ENCODE data around the gene BTBD16. TPM values are rescaled to one million over a fixed set of nuclear protein-coding genes. Genes with fewer than 3 reads are reported as not detected.

The BTBD16 gene
- total and polyA plus RNA-seq, 2 experiments from 2014 or later, result 0.47 to 0.74 TPM

DNA sequence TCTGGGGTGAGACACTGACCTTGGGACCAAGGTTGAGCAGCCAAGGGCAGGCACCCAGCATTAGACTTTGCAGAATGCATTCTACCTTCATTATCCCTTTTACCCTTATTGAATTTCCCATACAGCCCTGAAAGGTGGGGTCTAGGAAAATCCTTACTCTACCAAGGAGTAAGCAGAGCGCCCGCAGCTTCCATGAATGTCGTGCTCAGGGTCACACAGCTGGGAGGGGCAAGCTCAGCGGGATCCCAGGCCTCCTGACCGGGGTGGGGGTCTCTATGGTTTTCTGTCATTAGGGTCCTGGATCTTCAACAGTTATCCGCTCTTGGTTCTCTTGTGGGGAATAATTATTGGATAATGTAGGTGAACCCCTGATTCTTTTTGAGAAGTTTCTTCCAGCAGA, 30.7 kb upstream of the BTBD16 start:
- Histone ChIP-seq H3K4me1 (ENCODE audit: insufficient read depth) (no peaks in the 10 kb centered on the region), H3K4me3 (no peak overlapping the region), H4K20me1 (ENCODE audit: insufficient read depth, poor library complexity, severe bottlenecking) (no peaks in the 10 kb centered on the region), H2AFZ (no peak overlapping the region), H3K9me3 (ENCODE audit: low read depth) (no peaks in the 10 kb centered on the region), H3K27me3 (no peaks in the 10 kb centered on the region), H3K27ac (no peak overlapping the region), H3K9me2 (replicated peaks; ENCODE audit: insufficient read depth) (no peaks in the 10 kb centered on the region), H3K4me2 (no peak overlapping the region), H3K79me2 (no peaks in the 10 kb centered on the region), H3K36me3 (replicated peaks; ENCODE audit: insufficient read depth, low read depth) (no peaks in the 10 kb centered on the region)
- TF ChIP-seq EZH2phosphoT487 (IDR thresholded peaks at IDR 0.05; ENCODE audit: low read depth, severe bottlenecking, unreplicated experiment) (no peak), EZH2 (IDR thresholded peaks at IDR 0.05; ENCODE audit: borderline replicate concordance) (no peak)
- TF ChIP-seq, protein P1, sequence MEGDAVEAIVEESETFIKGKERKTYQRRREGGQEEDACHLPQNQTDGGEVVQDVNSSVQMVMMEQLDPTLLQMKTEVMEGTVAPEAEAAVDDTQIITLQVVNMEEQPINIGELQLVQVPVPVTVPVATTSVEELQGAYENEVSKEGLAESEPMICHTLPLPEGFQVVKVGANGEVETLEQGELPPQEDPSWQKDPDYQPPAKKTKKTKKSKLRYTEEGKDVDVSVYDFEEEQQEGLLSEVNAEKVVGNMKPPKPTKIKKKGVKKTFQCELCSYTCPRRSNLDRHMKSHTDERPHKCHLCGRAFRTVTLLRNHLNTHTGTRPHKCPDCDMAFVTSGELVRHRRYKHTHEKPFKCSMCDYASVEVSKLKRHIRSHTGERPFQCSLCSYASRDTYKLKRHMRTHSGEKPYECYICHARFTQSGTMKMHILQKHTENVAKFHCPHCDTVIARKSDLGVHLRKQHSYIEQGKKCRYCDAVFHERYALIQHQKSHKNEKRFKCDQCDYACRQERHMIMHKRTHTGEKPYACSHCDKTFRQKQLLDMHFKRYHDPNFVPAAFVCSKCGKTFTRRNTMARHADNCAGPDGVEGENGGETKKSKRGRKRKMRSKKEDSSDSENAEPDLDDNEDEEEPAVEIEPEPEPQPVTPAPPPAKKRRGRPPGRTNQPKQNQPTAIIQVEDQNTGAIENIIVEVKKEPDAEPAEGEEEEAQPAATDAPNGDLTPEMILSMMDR (IDR thresholded peaks at IDR 0.05; ENCODE audit: poor library complexity), result no peak
- 97% methylated on average over 6 of the region's 6 CpGs for WGBS (ENCODE audit: low lambda C conversion rate, missing lambda C conversion rate)
- DNase-seq (ENCODE audit: low spot score), result no peak

DNA sequence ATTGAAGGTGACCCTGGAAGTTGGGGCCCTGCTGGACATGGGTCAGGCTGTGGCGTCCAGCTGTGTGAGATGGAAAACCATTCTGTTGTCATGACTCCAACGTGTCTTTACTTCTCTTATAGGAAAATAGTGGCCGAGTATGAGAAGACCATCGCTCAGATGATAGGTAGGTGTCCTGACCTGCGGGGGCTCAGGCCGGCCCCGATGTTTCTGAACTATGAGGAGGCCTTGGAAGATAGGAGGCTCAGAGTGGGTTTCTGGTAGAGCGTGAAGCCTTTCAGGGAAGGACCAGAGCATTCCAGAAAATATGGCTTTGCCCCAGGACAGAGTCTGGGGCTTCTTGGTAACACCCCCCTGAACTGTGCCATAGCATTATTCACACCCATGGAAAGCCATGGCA, 29.3 kb upstream of the BTBD16 start:
- Histone ChIP-seq H3K27ac (no peak overlapping the region), H3K36me3 (replicated peaks; ENCODE audit: insufficient read depth, low read depth) (no peaks in the 10 kb centered on the region)

DNA sequence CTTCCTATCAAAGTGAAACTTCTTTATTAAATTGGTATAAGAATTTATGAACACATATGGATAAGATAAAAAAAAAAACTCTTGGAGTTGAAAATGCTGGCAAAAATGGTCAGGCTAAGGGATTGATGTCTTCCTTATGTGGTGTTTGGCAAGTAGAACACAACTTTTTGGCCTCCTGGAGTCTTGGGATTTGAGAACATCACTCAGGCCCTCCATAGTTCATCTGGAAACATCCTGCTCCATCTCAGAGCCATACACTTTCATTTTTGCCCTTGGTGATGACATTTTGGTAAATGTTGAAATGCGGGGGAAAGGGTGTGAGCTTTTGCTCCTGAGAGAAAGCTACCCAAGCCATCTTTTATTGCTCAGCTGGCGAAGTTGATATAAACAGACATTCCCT, 27.5 kb upstream of the BTBD16 start:
- Histone ChIP-seq H3K4me3 (no peak overlapping the region), H3K79me2 (no peaks in the 10 kb centered on the region), H3K9me3 (ENCODE audit: low read depth) (no peaks in the 10 kb centered on the region), H3K4me2 (no peak overlapping the region), H2AFZ (no peak overlapping the region), H3K4me1 (ENCODE audit: insufficient read depth) (no peaks in the 10 kb centered on the region), H3K27ac (no peak overlapping the region), H3K27me3 (no peaks in the 10 kb centered on the region), H3K9me2 (replicated peaks; ENCODE audit: insufficient read depth) (no peaks in the 10 kb centered on the region), H3K36me3 (replicated peaks; ENCODE audit: insufficient read depth, low read depth) (no peaks in the 10 kb centered on the region), H4K20me1 (ENCODE audit: insufficient read depth, poor library complexity, severe bottlenecking) (no peaks in the 10 kb centered on the region)
- DNase-seq (ENCODE audit: low spot score), result no peak
- TF ChIP-seq EZH2phosphoT487 (IDR thresholded peaks at IDR 0.05; ENCODE audit: low read depth, severe bottlenecking, unreplicated experiment), result no peak
- TF ChIP-seq, protein P1 (IDR thresholded peaks at IDR 0.05; ENCODE audit: poor library complexity), result no peak
- TF ChIP-seq EZH2 (IDR thresholded peaks at IDR 0.05; ENCODE audit: borderline replicate concordance), result no peak
- WGBS (ENCODE audit: low lambda C conversion rate, missing lambda C conversion rate), result 89% methylated on average over 2 of the region's 2 CpGs

More for the DNA sequence above, 29.3 kb upstream of the BTBD16 start:
- Histone ChIP-seq H3K27me3 (no peaks in the 10 kb centered on the region), H3K9me3 (ENCODE audit: low read depth) (no peaks in the 10 kb centered on the region), H3K4me2 (no peak overlapping the region), H3K4me3 (no peak overlapping the region), H4K20me1 (ENCODE audit: insufficient read depth, poor library complexity, severe bottlenecking) (no peaks in the 10 kb centered on the region), H3K4me1 (ENCODE audit: insufficient read depth) (no peaks in the 10 kb centered on the region), H2AFZ (no peak overlapping the region), H3K79me2 (no peaks in the 10 kb centered on the region), H3K9me2 (replicated peaks; ENCODE audit: insufficient read depth) (no peaks in the 10 kb centered on the region)
- no peak for DNase-seq (ENCODE audit: low spot score)
- TF ChIP-seq EZH2phosphoT487 (IDR thresholded peaks at IDR 0.05; ENCODE audit: low read depth, severe bottlenecking, unreplicated experiment) (no peak), EZH2 (IDR thresholded peaks at IDR 0.05; ENCODE audit: borderline replicate concordance) (no peak)
- TF ChIP-seq, protein P1 (IDR thresholded peaks at IDR 0.05; ENCODE audit: poor library complexity), result no peak
- 95% methylated on average over 8 of the region's 8 CpGs for WGBS (ENCODE audit: low lambda C conversion rate, missing lambda C conversion rate)
